Lower leg skin (tissue), 3 donors: ENCODE measurements around the gene GSTM4.

Source experiments
- CTCF ChIP-seq, 3 donors: fragments of 450-650 bp; IDR thresholded peaks; one replicate each; pipeline ENCODE4 v1.5.1; 2016; ENCODE audit warnings: antibody characterized with exemption in 3 of 3, mild to moderate bottlenecking in 3 of 3, moderate library complexity in 2 of 3
- POLR2A ChIP-seq, 2 donors: fragments of 450-650 bp; IDR thresholded peaks; one replicate each; pipeline ENCODE4 v1.6.1; 2016 to 2017; ENCODE audit warnings: antibody characterized with exemption in 2 of 2, mild to moderate bottlenecking in 1 of 2, moderate library complexity in 1 of 2

- TF ChIP-seq CTCF (IDR thresholded peaks at IDR 0.05) (no peak), POLR2A (IDR thresholded peaks at IDR 0.05) (no peak)
Measured at GRCh38 chr1:109622895-109623294, 33.0 kb upstream of the GSTM4 start.
